ENCODE results near the gene UBE2H.

DNA sequence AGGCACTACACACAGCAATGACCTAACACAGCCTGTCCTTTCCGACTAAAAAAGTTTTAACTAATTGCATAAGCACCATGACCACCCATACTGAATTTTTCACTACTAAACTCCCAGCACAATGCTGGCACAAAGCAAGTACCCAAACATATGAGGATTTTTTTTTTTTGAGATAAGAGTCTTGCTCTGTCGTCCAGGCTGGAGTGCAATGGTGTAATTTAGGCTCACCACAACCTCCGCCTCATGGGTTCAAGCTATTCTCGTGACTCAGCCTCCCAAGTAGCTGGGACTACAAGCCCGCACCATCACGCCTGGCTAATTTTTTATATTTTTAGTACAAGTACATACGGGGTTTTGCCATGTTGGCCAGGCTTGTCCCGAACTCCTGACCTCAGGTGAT is 5.1 kb downstream of the UBE2H start:
- TF ChIP-seq POLR2A (IDR thresholded peaks at IDR 0.05) (no peak), CTCF (IDR thresholded peaks at IDR 0.05 in 4 of 5, conservative IDR thresholded peaks at IDR 0.05 in 1 of 5) (no peak)
